BJ (cell line): ENCODE measurements around the gene MICALL1. TPM values are rescaled to one million over a fixed set of nuclear protein-coding genes. Genes with fewer than 3 reads are reported as not detected.

Experiments
- CTCF ChIA-PET: fragments of 350-600 bp; formaldehyde crosslinking; extraction: SDS; loops from one replicate; lab custom pipeline; 2021; ENCODE audit warnings: antibody characterized with exemption, inconsistent platforms; lab: Yijun Ruan, JAX
- POLR2A ChIA-PET: fragments of 300-600 bp; sonication (Branson Sonifier 250); formaldehyde crosslinking; extraction: SDS; loops from one replicate; lab custom pipeline; 2021; ENCODE audit warnings: antibody characterized with exemption; lab: Charles Lee
- DNase-seq: peaks from one replicate; pipeline ENCODE4 v3.0.0-alpha.2; 2011; ENCODE audit warnings: low read depth
- H3K27me3 ChIP-seq: 2 replicates; pipeline ENCODE4 v1.6.0; 2011; ENCODE audit warnings: low read length; ENCODE audit not compliant: control insufficient read depth, insufficient read depth
- H3K36me3 ChIP-seq: 2 replicates; pipeline ENCODE4 v1.5.1; 2011; ENCODE audit warnings: low read length; ENCODE audit not compliant: control insufficient read depth, insufficient read depth
- H3K4me3 ChIP-seq: 2 replicates; pipeline ENCODE4 v1.5.1; 2011; ENCODE audit warnings: low read depth, mild to moderate bottlenecking, control low read depth, low read length
- polyA plus RNA-seq: library from polyadenylated mRNA; depleted of rRNA; stranded (reverse); fragments of >200 nt; gene quantifications from 2 replicates; pipeline ENCODE4 v1.2.3, GENCODE V29; 2011
- TF ChIP-seq, protein P1 (sequence below): IDR thresholded peaks from 2 replicates; pipeline ENCODE4 v1.5.1; 2011; ENCODE audit warnings: low read depth, mild to moderate bottlenecking, control low read depth, inconsistent platforms, low read length, moderate library complexity; ENCODE audit not compliant: insufficient read depth

The MICALL1 gene
- polyA plus RNA-seq, 1 experiment, result 26.5 TPM

DNA sequence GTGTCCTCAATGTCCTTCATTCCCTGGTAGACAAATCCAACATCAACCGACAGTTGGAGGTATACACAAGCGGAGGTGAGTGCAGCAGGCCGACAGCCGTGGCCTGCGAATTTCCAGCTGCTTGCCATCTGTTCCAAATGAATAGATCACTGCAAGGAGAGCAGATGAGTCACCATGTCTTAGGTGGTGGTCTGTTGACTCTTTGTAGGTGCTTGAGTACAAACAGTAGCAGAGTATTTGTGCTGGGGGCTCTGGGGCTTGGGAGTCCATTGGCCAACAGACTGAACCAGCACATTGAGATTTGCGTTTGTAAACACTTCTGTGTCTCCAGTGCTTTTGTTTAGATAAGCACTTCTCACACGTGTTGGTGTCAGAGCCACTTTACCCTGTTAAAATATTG, 35.8 kb upstream of the MICALL1 start:
- H3K27me3 ChIP-seq, result no peaks in the 10 kb centered on the region
- DNase-seq, result no peak
- POLR2A ChIA-PET, result interaction anchor here (0.6 kb wide), 1 partner anchor 800 kb away, joined by 3 read pairs; no protein-coding TSS in a partner anchor
- TF ChIP-seq, protein P1, sequence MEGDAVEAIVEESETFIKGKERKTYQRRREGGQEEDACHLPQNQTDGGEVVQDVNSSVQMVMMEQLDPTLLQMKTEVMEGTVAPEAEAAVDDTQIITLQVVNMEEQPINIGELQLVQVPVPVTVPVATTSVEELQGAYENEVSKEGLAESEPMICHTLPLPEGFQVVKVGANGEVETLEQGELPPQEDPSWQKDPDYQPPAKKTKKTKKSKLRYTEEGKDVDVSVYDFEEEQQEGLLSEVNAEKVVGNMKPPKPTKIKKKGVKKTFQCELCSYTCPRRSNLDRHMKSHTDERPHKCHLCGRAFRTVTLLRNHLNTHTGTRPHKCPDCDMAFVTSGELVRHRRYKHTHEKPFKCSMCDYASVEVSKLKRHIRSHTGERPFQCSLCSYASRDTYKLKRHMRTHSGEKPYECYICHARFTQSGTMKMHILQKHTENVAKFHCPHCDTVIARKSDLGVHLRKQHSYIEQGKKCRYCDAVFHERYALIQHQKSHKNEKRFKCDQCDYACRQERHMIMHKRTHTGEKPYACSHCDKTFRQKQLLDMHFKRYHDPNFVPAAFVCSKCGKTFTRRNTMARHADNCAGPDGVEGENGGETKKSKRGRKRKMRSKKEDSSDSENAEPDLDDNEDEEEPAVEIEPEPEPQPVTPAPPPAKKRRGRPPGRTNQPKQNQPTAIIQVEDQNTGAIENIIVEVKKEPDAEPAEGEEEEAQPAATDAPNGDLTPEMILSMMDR, result no peak
- peaks cover 24% of the 10 kb centered on the region for H3K36me3 ChIP-seq
- CTCF ChIA-PET, result no interaction called here
- no peak overlapping the region for H3K4me3 ChIP-seq

DNA sequence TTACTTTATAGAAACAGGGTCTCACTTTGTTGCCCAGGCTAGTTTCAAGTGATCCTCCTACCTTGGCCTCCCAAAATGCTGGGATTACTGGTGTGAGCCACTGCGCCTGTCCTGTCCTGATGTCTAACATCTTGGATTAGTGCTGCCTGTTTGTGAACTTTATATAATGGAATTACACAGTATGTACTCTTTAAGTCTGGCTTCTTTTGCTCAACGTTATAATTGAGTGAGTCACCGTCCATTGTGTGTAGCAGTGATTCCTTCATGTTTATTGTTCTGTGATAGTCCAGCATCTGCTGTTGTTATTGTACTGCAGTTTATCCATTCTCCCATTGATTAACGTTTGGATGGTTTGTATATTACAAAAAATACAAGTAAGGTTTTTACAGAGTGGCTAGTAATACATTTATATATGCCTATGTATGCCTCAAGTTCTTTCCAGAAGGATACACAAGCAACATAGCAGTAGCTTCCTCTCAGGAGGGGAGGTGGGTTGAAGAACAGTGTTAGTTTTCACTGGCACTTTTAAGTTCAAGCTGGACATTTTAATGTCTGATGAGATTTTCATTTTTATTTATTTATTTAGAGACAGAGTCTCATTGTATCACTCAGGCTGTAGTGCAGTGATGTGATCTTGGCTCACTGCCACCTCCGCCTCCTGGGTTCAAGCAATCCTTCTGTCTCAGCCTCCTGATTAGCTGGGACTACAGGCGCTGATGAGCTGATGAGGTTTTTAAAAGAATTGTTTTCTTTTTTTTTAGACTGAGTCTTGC, 25.2 kb upstream of the MICALL1 start:
- Histone ChIP-seq H3K4me3 (no peak overlapping the region), H3K36me3 (peaks cover 8% of the 10 kb centered on the region), H3K27me3 (no peaks in the 10 kb centered on the region)
- DNase-seq, result no peak
- TF ChIP-seq, protein P1, result no peak
- POLR2A ChIA-PET, result no interaction called here
- CTCF ChIA-PET, result interaction anchor here (1.1 to 3.4 kb wide), 4 partner anchors 15 to 64 kb away, joined by 3 to 11 read pairs (median 4); no protein-coding TSS in a partner anchor

- TF ChIP-seq, protein P1, result no peak
- Histone ChIP-seq H3K4me3 (no peak overlapping the region), H3K36me3 (peaks cover 2% of the 10 kb centered on the region), H3K27me3 (no peaks in the 10 kb centered on the region)
- CTCF ChIA-PET, result interaction anchor here (1.7 to 7.9 kb wide), 4 partner anchors 21 to 67 kb away, joined by 7 to 62 read pairs (median 12); partner anchors contain the start of gene MICALL1
- POLR2A ChIA-PET, result interaction anchor here (0.6 kb wide), 1 partner anchor 12 kb away, joined by 3 read pairs; no protein-coding TSS in a partner anchor
- DNase-seq, result peak; percentile 23
Observed at GRCh38 chr22:37884420-37884819, 21.7 kb upstream of the MICALL1 start.

DNA sequence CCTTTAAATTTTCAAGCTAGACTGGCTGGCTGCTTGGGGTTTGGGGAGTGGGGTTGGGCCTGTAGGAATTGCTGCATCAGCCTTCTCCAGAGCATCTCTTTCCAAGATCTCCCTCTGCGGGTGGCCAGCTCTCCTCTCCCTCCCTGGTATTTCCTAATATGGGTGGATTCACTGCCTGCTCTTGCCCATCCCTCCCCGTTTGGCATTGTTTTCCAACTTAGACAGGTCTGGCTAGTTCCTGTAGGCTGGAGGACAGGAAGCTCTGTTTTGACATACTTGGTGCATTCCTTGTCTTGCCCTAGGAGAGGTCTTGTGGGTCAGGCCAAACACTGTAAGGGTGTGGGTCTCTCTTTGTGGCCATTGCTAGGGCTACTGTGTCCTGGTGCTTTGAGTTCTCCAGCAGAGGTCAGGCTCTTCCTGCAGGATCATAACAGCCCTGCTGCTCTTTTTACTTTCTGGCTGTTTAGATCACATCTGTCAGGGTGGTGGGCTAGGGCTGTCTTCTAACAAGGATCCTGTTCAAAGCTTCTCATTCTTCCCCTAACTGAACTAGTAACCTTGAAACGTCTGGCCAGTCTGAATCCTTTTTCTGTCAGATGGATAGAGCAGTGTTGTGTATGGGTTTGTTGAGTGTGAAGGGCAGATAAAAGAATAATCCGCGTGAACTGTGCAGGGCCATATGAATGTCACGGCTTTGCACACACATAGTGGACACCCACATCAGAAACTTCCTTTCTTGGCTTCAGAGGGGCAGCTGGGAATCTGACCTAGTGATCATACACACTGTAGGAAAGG, 18.3 kb upstream of the MICALL1 start:
- H3K36me3 ChIP-seq, result peaks cover 6% of the 10 kb centered on the region
- no peak for DNase-seq
- ChIA-PET CTCF (interaction anchor here (0.6 to 7.9 kb wide), 29 partner anchors 9 to 203 kb away, joined by 3 to 62 read pairs (median 4); partner anchors contain the start of genes C22orf23, GCAT, MICALL1 and POLR2F), POLR2A (no interaction called here)
- H3K27me3 ChIP-seq, result no peaks in the 10 kb centered on the region
- TF ChIP-seq, protein P1, result peak; percentile 83
- no peak overlapping the region for H3K4me3 ChIP-seq
